GM18508 (cell line): ENCODE measurements around the gene NCKAP5.

Source experiments
- ATAC-seq: cut with Tn5 transposase; IDR thresholded peaks from one replicate; pipeline ENCODE4 v1.9.1; 2021; ENCODE audit warnings: moderate number of reproducible peaks; ENCODE audit not compliant: insufficient read depth, unreplicated experiment

NCKAP5 gene

DNA sequence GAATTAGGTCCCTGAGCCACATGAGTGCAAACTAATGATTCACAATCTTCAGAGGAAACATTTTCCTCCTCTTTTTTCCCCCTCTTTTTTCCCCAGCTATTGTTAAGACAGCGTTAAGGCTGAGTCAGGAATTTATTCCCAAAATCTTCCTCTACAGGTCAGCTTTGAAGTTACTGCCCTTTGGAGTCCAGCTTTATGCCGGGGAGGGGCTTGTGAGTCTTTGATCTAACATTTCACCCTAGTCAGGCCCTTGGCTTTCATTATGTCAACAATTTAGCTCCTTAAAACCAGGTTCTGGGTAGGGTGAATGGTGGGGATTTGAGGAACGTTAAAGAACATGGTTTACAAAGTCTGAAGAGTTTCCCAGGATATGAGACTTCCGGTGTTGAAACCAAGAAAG, 807.3 kb downstream of the NCKAP5 start:
- ATAC-seq = no peak

DNA sequence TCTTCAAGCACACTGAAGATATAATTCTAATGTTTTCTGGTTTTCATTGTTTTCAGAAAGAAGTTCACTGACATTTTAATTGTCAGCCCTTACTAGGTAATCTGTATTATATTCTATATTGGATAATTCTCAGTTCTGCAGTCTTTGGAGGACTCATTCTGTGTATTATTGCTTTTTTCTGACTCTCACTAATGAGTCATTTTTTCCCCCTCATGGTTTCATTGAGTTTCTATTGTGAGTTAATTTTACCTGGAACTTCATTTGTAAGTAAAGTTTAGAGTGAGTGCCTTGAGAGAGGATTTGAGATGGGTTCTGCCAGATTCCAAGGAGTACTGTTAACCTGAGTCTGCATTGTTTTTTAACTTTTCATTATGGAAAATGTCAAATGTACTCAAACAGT, 807.9 kb downstream of the NCKAP5 start:
- ATAC-seq = peak; percentile 65

DNA sequence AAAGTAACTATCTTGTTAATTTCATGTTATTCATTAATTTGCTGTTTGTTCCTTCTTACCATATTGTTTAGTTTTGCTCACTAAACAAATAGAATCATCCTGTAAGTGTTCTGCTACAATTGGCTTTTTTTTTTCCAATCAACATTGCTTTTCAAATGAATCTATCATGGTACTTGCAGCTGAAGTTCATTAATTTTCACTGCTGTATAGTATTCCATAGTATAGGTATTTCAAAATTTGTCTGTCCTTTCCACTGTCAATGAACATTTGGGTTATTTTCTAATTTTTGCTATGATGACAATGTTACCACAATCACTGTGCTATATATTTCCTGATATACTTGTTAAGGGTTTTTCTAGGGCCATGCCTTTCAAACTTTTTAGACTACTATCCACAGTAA, 809.3 kb downstream of the NCKAP5 start:
- ATAC-seq = no peak

DNA sequence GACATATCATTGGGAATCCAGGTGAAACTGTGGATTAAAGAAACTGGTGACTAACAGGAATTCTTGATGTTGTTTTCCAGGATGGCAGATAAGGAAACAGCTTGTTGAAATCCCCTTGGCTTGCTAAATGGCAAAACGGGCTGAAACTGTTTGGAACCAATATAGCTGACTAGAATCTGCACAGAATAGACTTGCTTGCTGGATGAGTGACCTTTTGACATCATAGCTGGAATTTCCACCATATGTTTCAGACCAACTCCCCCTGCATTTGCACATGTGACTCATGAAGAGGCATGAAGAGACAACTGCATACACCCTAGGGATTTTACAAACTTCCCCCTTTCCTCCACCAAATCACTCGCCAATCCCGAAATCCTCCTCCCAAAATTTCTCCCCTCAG, 810.6 kb downstream of the NCKAP5 start:
- peak; percentile 32 for ATAC-seq

DNA sequence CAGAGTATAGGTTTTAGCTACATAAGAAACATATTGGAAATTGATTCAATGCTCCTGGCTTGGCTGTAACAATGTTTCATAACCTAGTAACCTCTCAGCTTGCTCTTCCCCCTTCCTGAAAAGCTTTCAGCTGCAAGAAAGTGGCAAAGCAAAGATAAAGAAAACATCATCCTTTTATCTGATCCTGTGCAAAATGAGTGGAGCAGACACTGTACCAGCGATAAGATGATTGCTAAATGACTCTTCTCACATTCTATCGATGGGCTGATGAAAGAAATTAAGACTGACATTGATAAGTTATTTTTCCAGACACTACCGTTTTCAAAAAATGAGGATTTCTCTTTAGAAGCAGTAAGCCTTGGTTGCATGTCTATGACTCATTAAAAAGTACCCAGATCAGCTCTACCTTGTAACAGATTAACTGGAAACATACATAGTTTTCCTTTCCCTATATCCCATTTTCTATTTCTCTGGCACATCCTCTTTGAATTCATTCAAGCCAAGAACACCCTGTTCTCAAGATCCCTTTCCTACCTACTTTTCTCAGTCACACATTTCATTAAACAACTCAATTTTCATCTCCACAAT, 811.2 kb downstream of the NCKAP5 start:
- ATAC-seq = no peak

DNA sequence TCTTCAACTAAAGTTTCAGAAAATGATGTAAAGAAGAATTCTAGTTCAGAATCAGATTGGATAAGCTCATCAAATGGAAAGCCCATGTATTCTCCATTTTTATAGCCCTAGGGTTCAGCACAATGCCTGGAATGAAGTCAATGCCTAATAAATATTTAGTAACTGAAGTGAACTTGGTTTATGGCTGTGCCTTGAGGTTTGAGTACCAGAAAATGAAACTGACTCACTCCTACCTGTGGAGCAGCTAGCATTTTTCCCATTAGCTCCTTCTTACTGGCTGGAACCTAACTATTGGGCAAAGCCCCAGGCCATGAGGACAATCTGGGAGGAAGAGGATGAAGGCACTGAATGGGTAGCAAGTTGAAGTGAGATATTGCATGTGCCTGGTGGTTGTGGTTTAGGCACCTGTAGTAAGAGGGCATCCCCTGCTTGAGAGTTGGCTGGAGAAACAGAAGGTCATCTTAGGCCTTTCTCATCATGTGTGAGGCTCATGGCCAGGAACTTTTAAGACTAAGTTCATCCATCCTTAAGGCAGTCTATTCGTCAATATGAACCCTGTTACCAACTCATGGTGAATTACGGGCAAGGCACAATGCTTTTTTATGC, 813.3 kb downstream of the NCKAP5 start:
- ATAC-seq = no peak

DNA sequence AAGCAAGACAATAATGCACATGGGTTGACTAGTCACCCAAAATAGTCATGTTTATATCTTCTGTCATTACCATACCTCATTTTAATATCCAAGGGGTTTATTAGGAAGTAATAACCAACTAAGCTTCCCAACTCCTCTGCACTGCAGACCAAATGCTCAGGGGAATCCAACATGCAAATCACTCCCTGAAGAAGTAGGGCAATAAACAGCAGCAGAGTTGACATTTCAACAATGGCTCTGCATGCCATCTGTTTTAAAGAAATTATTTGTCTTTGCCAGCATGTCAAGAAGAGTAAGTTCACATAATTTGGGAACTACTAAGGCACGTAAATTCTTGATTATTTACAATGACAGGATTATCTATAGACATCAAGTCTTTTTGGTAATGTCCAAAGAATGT, 813.9 kb downstream of the NCKAP5 start:
- no peak for ATAC-seq

DNA sequence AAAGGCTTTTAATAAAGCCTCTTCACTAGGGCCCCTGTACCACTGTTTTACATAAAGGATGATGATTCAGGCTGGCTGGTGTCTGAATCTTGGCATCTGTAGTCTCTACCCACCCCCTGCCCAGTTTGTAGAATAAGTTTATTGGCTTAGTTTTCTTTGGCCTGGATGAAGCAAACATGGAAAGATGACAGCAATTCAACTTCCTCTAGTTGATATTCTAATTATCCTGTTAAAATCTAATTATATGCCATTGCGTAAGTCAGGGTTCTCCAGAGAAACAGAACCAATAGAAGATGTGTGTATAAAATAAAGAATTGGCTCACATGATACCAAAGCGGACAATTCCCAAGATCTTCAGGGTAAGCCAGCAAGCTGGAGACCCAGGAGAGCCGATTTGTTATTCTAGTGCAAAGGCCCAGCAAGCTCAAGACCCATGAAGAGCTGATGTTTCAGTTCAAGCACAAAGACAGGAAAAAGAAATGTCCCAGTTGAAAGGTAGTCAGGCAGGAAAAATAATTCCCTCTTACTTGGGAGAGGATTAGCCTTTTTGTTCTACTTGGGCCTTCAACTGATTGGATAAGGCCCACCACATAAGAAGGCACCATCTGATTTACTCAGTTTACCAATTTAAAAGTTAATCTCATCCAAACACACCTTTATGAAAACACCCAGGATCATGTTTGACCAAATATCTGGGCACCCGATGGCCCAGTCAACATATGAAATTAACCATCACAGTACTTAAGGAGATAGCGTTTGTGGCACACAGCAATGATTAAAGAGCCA, 815.6 kb downstream of the NCKAP5 start:
- ATAC-seq = no peak

DNA sequence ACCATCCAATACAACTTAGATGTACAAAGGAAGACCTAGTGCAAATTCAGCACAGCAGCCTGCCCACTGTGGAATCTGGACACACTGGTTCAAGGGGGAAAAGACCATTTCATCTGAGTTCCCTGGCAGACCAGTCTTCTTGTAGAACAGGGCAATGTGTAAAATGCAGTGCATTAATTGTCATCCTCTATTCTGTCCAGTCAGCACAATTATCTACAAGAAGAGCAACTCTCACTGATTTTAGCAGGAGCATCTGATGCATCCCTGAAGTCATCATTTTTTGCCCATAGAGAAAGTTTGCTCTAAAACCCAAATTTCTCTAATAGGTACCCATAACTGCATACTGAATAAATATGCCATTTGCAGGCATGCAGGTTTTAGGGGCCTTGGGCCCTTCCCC, 816.4 kb downstream of the NCKAP5 start:
- no peak for ATAC-seq

DNA sequence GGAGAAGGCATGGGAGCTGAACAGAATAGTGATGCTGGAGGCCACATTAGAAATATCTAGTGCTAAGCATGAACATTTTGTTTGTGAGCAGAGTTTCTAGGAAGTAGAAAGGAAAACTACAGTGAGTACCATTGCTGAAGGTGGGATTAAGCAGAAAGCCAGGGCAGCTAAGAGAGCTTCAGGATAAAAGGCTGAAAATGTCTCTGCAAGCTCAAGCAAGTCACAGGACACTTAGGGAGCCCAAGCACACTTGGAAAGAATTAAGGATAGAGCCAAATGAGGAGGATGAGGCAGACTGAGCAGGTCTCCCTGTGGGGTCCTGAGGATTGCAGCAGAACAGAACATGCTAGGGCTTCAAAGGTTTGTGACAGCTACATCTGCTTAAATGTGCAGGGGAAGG, 817.7 kb downstream of the NCKAP5 start:
- ATAC-seq = no peak

DNA sequence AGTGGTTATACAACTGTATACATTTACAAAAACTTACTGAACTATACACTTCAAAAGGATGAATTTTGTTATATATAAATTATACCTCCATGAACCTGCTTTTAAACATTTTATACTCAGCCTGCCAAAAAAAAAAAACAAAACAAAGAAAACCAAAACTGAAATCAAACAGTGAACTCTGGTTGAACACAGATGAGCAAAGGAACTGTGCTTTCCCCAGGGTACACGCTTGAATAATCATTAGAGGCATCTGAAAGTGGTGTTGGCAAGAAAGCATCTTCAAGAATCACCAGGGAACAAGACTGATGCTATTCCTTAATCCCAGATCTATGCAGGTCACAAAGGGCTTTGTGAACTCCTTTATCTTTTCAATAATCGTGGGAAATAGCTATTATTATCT, 821.2 kb downstream of the NCKAP5 start:
- ATAC-seq = no peak

DNA sequence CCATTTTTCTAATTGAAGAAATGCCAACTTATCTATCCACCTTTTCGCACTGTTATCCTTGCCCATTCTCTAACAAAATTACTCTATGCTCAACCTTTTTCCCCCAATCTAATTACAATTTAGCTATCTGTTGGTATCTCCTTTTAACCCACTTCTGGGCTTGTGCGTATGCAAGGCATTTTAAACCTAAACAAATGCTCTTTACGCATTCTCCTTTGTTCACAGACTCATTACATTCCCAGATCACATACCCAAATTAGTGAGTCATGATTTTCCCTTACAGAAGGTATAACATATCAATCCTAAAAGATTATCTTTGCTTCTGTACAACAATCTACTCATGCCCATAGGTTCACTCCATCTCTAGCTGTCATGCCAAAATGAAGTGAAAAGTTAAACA, 826.5 kb downstream of the NCKAP5 start:
- ATAC-seq = no peak

DNA sequence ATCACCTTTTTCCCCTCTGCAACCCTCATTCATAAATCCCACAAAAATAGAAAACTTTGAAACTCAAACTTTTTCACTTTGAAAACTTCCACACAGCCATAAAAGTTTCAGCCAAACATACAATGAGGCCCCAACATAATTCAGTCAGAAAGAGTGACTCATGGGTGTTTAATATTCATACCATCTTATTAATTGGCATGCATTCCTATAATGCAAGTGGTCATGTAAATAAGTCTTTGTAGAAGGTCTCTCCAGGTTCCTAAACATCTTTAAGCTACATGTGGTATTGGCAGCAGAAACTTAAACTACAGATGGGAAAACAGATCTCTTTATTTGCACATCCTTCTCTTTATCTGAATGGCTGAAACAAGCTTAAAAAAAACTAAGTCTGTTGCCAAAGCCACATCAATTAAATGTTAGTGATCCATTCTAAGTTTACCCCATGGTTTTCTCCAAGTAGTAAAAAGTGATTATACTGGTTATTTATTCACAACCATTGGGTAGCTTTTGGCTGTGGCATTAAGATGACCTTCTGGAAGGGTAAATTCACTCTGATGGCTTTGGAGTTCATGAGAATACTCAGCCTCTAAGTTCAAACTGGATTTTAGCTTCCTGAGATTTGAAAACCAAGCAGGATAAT, 828.1 kb downstream of the NCKAP5 start:
- ATAC-seq = no peak

DNA sequence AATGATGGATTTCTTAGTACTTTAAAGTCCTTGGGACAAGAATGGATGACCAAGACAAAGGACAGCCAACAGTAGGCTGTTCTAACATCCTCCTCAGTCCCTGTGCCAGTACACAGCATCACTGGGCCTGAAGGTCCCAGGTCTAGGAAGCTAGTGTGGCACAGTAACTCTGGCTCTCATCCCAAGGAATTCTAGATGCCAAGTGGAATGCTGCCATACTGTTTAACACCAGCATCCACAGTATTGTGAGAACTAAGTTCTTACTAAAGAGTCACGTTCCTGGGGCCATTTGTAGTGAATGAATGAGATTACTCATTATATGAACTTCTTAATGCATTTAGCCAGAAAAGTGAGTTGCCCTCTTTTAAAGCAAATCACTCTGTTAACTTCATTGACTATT, 830.0 kb downstream of the NCKAP5 start:
- ATAC-seq = no peak

DNA sequence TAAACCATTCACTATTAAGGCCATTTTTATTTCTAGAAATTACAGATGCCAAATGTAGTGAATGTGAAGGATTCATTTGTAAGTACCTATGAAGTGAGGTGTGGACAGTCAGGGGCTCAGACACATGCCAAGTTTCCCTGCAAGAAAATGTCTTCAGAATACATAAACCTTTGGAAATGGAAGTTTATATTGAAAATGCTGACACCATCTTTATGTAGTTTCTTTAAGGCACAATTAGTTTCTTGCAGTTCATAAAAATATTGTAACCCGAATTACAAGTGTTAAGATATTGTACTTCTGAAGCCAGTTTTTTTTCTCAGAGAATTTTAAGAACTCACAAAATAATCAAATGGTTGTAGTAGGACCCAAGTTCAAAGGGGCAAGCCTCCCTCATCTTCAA, 832.2 kb downstream of the NCKAP5 start:
- ATAC-seq = no peak

DNA sequence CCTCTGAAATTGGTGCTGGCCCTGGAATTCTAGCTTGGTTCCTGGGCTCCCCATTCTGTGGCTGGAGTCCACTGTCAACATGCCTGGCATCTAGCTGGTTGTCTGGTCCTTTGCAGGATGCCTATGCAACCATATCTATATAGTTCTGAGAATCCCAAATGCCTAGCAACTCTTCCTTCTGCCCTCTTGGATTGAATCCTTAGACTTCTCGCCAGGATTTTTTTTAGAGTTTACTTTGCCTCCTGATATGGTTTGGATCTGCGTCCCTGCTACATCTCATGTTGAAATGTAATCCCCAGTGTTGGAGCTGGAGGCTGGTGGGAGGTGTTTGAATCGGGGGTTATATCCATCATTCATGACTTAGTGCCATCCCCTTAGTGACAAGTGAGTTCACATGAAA, 833.3 kb downstream of the NCKAP5 start:
- ATAC-seq = no peak

DNA sequence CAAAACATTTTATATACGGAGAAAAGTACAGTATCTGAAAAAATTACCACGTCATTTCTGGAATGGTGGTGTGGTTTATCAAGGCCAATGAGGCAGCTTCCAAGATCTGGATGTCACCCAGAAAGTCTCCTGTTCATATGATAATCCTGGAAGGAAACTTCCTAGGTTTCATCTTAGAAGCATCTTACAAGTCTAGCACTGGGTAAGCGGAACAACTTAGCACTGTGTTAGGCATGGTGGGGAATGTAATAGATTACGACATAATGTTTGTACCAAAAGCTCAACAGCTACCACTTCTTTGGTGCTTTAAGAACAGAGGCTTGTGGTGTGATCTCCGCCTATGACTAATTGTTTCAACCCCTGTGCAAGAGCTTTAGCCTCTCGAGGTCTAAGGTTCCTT, 835.2 kb downstream of the NCKAP5 start:
- ATAC-seq = no peak

DNA sequence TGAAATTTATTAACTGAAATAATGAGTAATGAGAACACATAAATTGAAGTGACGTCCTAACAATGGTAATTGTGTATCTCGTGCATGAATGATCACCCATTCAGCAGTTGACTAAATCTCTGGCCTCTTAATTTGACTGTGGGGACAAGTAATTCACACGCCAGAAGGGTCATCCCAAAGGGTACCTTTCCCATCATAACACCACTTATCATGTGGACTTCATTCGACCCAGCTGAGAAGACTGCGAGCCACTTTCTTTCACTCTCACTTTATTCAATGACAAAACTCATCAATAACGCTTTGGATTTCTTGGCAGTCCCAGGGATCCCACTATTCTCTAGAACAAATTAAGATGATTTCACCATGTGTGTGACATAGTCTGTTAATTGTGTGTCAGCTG, 835.6 kb downstream of the NCKAP5 start:
- no peak for ATAC-seq

DNA sequence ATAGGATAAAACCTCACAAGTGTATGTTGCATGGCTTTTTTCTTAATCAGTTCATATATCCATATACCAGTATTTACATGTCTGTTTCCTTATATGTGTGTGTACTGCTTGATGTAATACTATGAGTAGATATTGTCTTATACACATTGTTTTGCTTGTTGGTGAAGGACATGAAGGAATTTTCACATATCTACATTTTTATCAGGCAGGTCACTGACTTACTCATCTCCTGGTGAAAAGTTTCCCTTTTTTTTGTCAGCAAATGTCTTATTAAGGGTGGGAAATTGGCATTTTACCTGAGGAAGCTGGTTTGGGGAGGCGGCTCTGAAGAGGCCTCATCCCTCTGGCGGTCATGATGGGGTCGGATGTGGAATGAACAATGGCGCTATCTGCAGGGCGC, 836.8 kb downstream of the NCKAP5 start:
- ATAC-seq = no peak

DNA sequence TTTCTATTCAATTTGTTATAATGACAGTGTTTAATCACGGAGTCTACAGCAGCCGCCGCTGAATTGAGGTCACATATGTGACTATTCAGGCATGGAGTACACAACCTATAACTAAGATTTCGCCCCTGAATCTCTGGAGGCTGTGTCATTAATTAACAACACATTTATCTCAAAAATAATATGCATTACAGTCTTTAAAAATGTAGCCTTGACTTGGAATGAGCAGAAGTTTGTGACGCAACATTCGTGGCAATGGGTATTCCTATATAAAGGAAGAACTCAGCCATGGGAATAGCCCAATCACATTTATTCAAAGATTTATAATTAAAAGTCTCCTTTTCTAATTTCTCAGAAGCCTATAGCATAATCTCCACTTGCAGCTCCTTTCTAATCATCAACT, 837.7 kb downstream of the NCKAP5 start:
- ATAC-seq = no peak

DNA sequence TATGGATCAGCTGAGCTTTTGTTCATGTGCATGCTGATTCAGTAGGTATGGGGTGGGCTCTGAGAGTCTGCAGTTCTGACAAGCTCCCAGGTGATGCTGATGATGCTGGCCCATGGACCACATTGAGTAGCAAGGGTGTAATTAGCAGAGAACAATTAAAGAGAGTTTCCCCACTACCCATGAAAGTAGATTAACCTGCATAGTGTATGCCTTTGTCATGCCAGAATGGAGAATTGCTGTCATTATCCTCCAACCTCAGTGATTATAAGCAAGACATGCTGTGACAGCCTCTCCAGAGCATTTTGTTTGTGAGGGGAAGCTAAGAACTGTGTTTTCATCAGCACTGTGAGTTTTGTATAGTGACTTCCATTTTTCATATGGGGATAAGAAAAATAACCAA, 838.7 kb downstream of the NCKAP5 start:
- ATAC-seq = no peak
